MM.1S (cell line): ENCODE results near the gene STN1.
A peak's percentile ranks its signal among the peaks of the same experiment; 100 is the strongest.

Experiments
- DNase-seq: peaks from one replicate; pipeline ENCODE4 v3.0.0-alpha.2; 2015
- H2AFZ ChIP-seq: fragments of 300-600 bp; sonication (generic); 2 replicates; pipeline ENCODE4 v1.6.0; 2016; ENCODE audit warnings: antibody characterized with exemption, low read length
- H3F3A ChIP-seq: fragments of 300-600 bp; sonication (generic); 2 replicates; pipeline ENCODE4 v1.6.1; 2016; ENCODE audit warnings: mild to moderate bottlenecking, antibody characterized with exemption, low read length, moderate library complexity, mixed read lengths; ENCODE audit not compliant: insufficient read depth
- H3K27ac ChIP-seq: fragments of 300-600 bp; sonication (generic); 2 replicates; pipeline ENCODE4 v1.5.1; 2016; ENCODE audit warnings: mild to moderate bottlenecking, low read length
- H3K27me3 ChIP-seq: fragments of 300-600 bp; sonication (generic); replicated peaks from 2 replicates; pipeline ENCODE4 v1.6.0; 2016; ENCODE audit warnings: low read length; ENCODE audit not compliant: insufficient read depth
- H3K36me3 ChIP-seq: fragments of 300-600 bp; sonication (generic); replicated peaks from 2 replicates; pipeline ENCODE4 v1.6.1; 2016; ENCODE audit warnings: mild to moderate bottlenecking, low read length, mixed read lengths; ENCODE audit not compliant: insufficient read depth
- H3K4me1 ChIP-seq: fragments of 300-600 bp; sonication (generic); 2 replicates; pipeline ENCODE4 v1.6.1; 2016; ENCODE audit warnings: low read length, mixed read lengths
- H3K4me2 ChIP-seq: fragments of 300-600 bp; sonication (generic); 2 replicates; pipeline ENCODE4 v1.6.0; 2016; ENCODE audit warnings: low read depth, low read length
- H3K4me3 ChIP-seq: fragments of 300-600 bp; sonication (generic); 2 replicates; pipeline ENCODE4 v1.5.1; 2016; ENCODE audit warnings: low read length, mixed read lengths
- H3K79me2 ChIP-seq: fragments of 300-600 bp; sonication (generic); 2 replicates; pipeline ENCODE4 v1.6.1; 2016; ENCODE audit warnings: mixed run types, low read length, mixed read lengths
- H3K9ac ChIP-seq: fragments of 300-600 bp; sonication (generic); 2 replicates; pipeline ENCODE4 v1.6.1; 2016; ENCODE audit warnings: low read length, mixed read lengths
- H3K9me2 ChIP-seq: fragments of 300-600 bp; sonication (generic); replicated peaks from 2 replicates; pipeline ENCODE4 v1.6.1; 2016; ENCODE audit warnings: mild to moderate bottlenecking, low read length, mixed read lengths; ENCODE audit not compliant: insufficient read depth
- H3K9me3 ChIP-seq: fragments of 300-600 bp; sonication (generic); replicated peaks from 2 replicates; pipeline ENCODE4 v1.6.1; 2016; ENCODE audit warnings: mild to moderate bottlenecking, low read length, mixed read lengths; ENCODE audit not compliant: insufficient read depth
- H4K20me1 ChIP-seq: fragments of 300-600 bp; sonication (generic); 2 replicates; pipeline ENCODE4 v1.6.1; 2016; ENCODE audit warnings: mild to moderate bottlenecking, low read length, moderate library complexity, mixed read lengths; ENCODE audit not compliant: insufficient read depth
- EZH2 ChIP-seq: fragments of 300-600 bp; sonication (generic); optimal IDR thresholded peaks from 2 replicates; pipeline ENCODE3; 2017; ENCODE audit warnings: low read depth, mild to moderate bottlenecking, antibody characterized with exemption, low read length, mixed read lengths
- EZH2phosphoT487 ChIP-seq: fragments of 300-600 bp; sonication (generic); IDR thresholded peaks from 2 replicates; pipeline ENCODE4 v1.6.1; 2018; ENCODE audit warnings: antibody characterized with exemption, low read length
- TF ChIP-seq, protein P1 (sequence below): fragments of 300-600 bp; sonication (generic); IDR thresholded peaks from 2 replicates; pipeline ENCODE4 v1.5.1; 2016; ENCODE audit warnings: antibody characterized with exemption, low read length, mixed read lengths

STN1 gene

DNA sequence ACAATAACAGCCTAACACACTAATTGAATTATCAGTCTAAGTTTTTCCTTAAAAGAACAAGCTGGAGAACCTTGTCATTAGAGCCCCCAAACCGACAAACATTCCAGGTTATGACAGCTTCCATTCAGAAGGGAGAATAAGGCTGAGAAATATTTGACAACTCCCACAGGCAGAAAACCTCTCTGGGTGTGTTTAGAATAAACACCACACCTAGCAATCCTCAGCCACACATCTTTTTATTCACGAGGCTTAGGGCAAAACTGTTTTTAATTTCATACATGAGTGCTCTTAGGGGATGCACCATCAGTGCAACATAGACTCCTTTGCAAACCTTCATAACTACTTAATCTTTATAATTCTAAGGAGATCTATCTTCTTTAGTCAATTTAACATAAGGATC lies 24.2 kb downstream of the STN1 start:
- TF ChIP-seq EZH2 (no peak), EZH2phosphoT487 (no peak)
- TF ChIP-seq, protein P1, sequence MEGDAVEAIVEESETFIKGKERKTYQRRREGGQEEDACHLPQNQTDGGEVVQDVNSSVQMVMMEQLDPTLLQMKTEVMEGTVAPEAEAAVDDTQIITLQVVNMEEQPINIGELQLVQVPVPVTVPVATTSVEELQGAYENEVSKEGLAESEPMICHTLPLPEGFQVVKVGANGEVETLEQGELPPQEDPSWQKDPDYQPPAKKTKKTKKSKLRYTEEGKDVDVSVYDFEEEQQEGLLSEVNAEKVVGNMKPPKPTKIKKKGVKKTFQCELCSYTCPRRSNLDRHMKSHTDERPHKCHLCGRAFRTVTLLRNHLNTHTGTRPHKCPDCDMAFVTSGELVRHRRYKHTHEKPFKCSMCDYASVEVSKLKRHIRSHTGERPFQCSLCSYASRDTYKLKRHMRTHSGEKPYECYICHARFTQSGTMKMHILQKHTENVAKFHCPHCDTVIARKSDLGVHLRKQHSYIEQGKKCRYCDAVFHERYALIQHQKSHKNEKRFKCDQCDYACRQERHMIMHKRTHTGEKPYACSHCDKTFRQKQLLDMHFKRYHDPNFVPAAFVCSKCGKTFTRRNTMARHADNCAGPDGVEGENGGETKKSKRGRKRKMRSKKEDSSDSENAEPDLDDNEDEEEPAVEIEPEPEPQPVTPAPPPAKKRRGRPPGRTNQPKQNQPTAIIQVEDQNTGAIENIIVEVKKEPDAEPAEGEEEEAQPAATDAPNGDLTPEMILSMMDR, result no peak
- Histone ChIP-seq H3K9me3 (no peaks in the 10 kb centered on the region), H3K27me3 (no peaks in the 10 kb centered on the region), H3K36me3 (no peaks in the 10 kb centered on the region; the same call in 1 of the 2 replicates), H4K20me1 (no peaks in the 10 kb centered on the region), H3K4me1 (peaks cover 27% of the 10 kb centered on the region), H3F3A (peaks cover 17% of the 10 kb centered on the region), H3K9me2 (no peaks in the 10 kb centered on the region), H3K27ac (peak overlapping the region; percentile 68; the same call in 1 of the 2 replicates), H3K4me3 (no peak overlapping the region), H3K79me2 (no peaks in the 10 kb centered on the region), H2AFZ (no peak overlapping the region), H3K4me2 (peak overlapping the region; percentile 69; the same call in 1 of the 2 replicates), H3K9ac (peak overlapping the region; percentile 27; the same call in 1 of the 2 replicates)
- DNase-seq, result no peak

DNA sequence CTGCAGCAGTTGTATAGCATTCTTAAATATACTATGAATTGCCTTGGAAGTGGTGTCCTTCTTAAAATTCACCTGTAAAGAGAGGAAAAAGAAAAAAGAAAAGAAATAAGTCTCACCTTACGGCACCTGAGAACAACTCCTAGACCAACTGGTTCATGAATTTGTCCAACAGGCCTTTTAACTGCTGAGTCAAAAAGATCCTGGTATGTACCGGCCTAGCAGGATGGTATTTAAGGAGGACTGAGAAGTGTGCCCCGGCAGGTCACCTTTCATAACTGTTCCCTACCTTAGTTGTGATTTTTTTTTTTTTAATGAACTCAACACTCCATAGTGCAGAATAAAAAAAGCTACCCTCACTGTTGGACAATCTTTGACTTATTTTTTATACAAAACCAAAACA lies 25.8 kb downstream of the STN1 start:
- H3K9me2 ChIP-seq, result no peaks in the 10 kb centered on the region
- H3K9ac ChIP-seq, result no peak overlapping the region
- H3F3A ChIP-seq, result peaks cover 17% of the 10 kb centered on the region
- TF ChIP-seq, protein P1, result no peak
- TF ChIP-seq EZH2 (no peak), EZH2phosphoT487 (no peak)
- no peaks in the 10 kb centered on the region for H3K27me3 ChIP-seq
- no peaks in the 10 kb centered on the region; the same call in 1 of the 2 replicates for H3K36me3 ChIP-seq
- no peak overlapping the region for H3K4me3 ChIP-seq
- H4K20me1 ChIP-seq, result no peaks in the 10 kb centered on the region
- no peak for DNase-seq
- no peak overlapping the region for H3K4me2 ChIP-seq
- no peak overlapping the region for H2AFZ ChIP-seq
- H3K27ac ChIP-seq, result no peak overlapping the region
- H3K79me2 ChIP-seq, result no peaks in the 10 kb centered on the region
- peaks cover 27% of the 10 kb centered on the region for H3K4me1 ChIP-seq
- no peaks in the 10 kb centered on the region for H3K9me3 ChIP-seq

DNA sequence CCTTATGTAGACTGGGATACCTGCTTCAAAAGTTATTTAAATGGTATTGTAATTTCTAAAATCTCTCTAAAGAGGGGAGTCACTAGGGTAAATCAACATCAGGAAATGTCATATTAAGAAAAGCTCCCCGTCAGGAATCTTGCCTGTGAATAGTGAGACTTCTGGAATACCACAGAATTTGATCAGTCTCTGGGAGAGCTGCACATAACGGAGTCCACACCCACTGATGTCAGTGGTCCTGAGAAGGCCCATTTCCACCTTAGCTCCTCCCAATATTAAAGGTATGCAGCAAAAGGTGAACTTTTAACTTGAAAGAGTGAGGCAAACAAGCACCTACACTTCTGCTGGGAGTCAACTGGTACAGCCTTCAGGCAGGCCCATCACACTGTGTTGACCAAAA lies 27.3 kb downstream of the STN1 start:
- Histone ChIP-seq H3K9me3 (no peaks in the 10 kb centered on the region), H3K9ac (no peak overlapping the region), H4K20me1 (no peaks in the 10 kb centered on the region), H3K4me1 (peaks cover 22% of the 10 kb centered on the region), H3K9me2 (no peaks in the 10 kb centered on the region), H2AFZ (no peak overlapping the region), H3K79me2 (no peaks in the 10 kb centered on the region), H3K36me3 (no peaks in the 10 kb centered on the region), H3F3A (peaks cover 17% of the 10 kb centered on the region), H3K4me2 (no peak overlapping the region), H3K4me3 (no peak overlapping the region), H3K27ac (no peak overlapping the region), H3K27me3 (no peaks in the 10 kb centered on the region)
- TF ChIP-seq, protein P1, result no peak
- TF ChIP-seq EZH2 (no peak), EZH2phosphoT487 (no peak)
- no peak for DNase-seq
